ENCODE measurements around the gene PITX2.
A peak's percentile ranks its signal among the peaks of the same experiment; 100 is the strongest.

Gene PITX2

GRCh38 chr4:110639207-110640090, 16.6 kb upstream of the PITX2 start:
- in situ Hi-C loops (cut with HindIII; ENCODE audit: low pct_ligation_motif_present, low sequenced_read_pairs) = no loop called here
- Histone ChIP-seq H3K27me3 (replicated peaks) (peaks cover 87% of the 10 kb centered on the region), H3K4me3 (ENCODE audit: low read depth, low read length) (no peak overlapping the region), H3K27ac (no peak overlapping the region), H3K36me3 (replicated peaks) (no peaks in the 10 kb centered on the region)
- no peak for DNase-seq
- TF ChIP-seq CTCF (IDR thresholded peaks at IDR 0.05; ENCODE audit: low read depth, low read length, missing control alignments) = no peak

GRCh38 chr4:110638089-110638746, 15.3 kb upstream of the PITX2 start:
- H3K36me3 ChIP-seq (replicated peaks) = no peaks in the 10 kb centered on the region
- no peak overlapping the region for H3K4me3 ChIP-seq (ENCODE audit: low read depth, low read length)
- no peak for TF ChIP-seq CTCF (IDR thresholded peaks at IDR 0.05; ENCODE audit: low read depth, low read length, missing control alignments)
- in situ Hi-C loops (cut with HindIII; ENCODE audit: low pct_ligation_motif_present, low sequenced_read_pairs) = no loop called here
- peaks cover 94% of the 10 kb centered on the region for H3K27me3 ChIP-seq (replicated peaks)
- no peak overlapping the region for H3K27ac ChIP-seq
- no peak for DNase-seq

- H3K4me3 ChIP-seq (ENCODE audit: low read depth, low read length) = peak overlapping the region; percentile 29
- H3K27me3 ChIP-seq (replicated peaks) = peaks cover 94% of the 10 kb centered on the region
- in situ Hi-C loops (cut with HindIII; ENCODE audit: low pct_ligation_motif_present, low sequenced_read_pairs) = no loop called here
- DNase-seq = no peak
- no peaks in the 10 kb centered on the region for H3K36me3 ChIP-seq (replicated peaks)
- TF ChIP-seq CTCF (IDR thresholded peaks at IDR 0.05; ENCODE audit: low read depth, low read length, missing control alignments) = peak; percentile 38
- H3K27ac ChIP-seq = no peak overlapping the region
These were observed 14.7 kb upstream of the PITX2 start for GRCh38 chr4:110637408-110638088.

GRCh38 chr4:110636680-110637407, 14.0 kb upstream of the PITX2 start:
- peaks cover 95% of the 10 kb centered on the region for H3K27me3 ChIP-seq (replicated peaks)
- peak overlapping the region; percentile 29 for H3K4me3 ChIP-seq (ENCODE audit: low read depth, low read length)
- no peak overlapping the region for H3K27ac ChIP-seq
- in situ Hi-C loops (cut with HindIII; ENCODE audit: low pct_ligation_motif_present, low sequenced_read_pairs) = no loop called here
- no peak for DNase-seq
- no peak for TF ChIP-seq CTCF (IDR thresholded peaks at IDR 0.05; ENCODE audit: low read depth, low read length, missing control alignments)
- H3K36me3 ChIP-seq (replicated peaks) = no peaks in the 10 kb centered on the region

GRCh38 chr4:110636171-110636679, 13.3 kb upstream of the PITX2 start:
- in situ Hi-C loops (cut with HindIII; ENCODE audit: low pct_ligation_motif_present, low sequenced_read_pairs) = no loop called here
- no peak for TF ChIP-seq CTCF (IDR thresholded peaks at IDR 0.05; ENCODE audit: low read depth, low read length, missing control alignments)
- Histone ChIP-seq H3K27ac (no peak overlapping the region), H3K36me3 (replicated peaks) (no peaks in the 10 kb centered on the region), H3K27me3 (replicated peaks) (peaks cover 93% of the 10 kb centered on the region), H3K4me3 (ENCODE audit: low read depth, low read length) (no peak overlapping the region)
- DNase-seq = no peak

Measured in brain microvascular endothelial cell (primary cell).